ENCODE results near the gene ACYP2.

Gene ACYP2

DNA sequence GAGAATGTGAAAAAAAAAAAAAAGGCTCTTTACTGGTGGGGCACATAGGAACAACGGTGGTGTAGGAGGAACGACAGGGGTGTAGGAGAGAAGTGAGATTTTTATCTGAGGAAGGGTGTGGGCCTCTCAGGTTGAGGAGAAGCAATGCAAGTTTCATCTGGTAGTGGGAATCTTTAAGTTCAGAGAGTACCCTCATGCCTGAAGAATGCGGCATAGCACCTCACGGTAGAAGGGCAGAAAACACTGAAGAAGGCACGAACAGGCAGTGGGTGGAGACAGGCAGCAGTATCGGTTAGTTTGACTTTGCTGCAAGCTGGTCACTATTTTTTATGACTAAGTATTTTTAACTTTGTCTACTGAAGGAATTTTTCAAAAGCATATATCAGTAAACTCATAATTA, 192.8 kb downstream of the ACYP2 start:
- no peak overlapping the region for H3K4me3 ChIP-seq (ENCODE audit: low read depth, low read length)
- no peak overlapping the region for H3K27ac ChIP-seq
- DNase-seq: no peak
- H3K36me3 ChIP-seq: no peaks in the 10 kb centered on the region
- H3K27me3 ChIP-seq (ENCODE audit: insufficient read depth, low read depth, severe bottlenecking): no peaks in the 10 kb centered on the region
- no peaks in the 10 kb centered on the region for H3K9me3 ChIP-seq (ENCODE audit: severe bottlenecking)
- no peak for TF ChIP-seq CTCF (IDR thresholded peaks at IDR 0.05; ENCODE audit: low read depth, low read length)

- no peak overlapping the region for H3K4me3 ChIP-seq (ENCODE audit: low read depth, low read length)
- no peak for DNase-seq
- H3K9me3 ChIP-seq (ENCODE audit: severe bottlenecking): no peaks in the 10 kb centered on the region
- no peaks in the 10 kb centered on the region for H3K27me3 ChIP-seq (ENCODE audit: insufficient read depth, low read depth, severe bottlenecking)
- no peaks in the 10 kb centered on the region for H3K36me3 ChIP-seq
- H3K27ac ChIP-seq: no peak overlapping the region
- TF ChIP-seq CTCF (IDR thresholded peaks at IDR 0.05; ENCODE audit: low read depth, low read length): no peak
These were observed 193.4 kb downstream of the ACYP2 start for GRCh38 chr2:54308782-54309181.

DNA sequence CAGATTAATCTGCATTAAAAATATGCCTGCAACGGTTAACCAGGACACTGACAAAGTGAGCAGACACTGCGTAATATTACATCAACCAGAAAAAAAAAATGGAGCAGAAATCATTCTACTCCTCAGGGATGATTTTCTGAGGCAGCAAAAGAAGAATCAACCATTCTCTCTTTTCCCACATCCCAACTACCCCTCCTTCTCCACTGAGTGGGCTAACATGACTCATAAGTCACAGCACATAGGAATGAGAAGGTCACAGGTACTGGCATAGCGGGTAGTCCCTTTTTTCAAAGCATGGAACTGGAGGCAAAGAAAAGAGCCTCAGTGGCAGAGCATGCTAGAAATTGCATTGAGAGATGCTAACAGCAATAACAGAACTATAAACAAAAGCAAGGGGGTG, 194.9 kb downstream of the ACYP2 start:
- no peak overlapping the region for H3K27ac ChIP-seq
- H3K9me3 ChIP-seq (ENCODE audit: severe bottlenecking): no peaks in the 10 kb centered on the region
- H3K27me3 ChIP-seq (ENCODE audit: insufficient read depth, low read depth, severe bottlenecking): no peaks in the 10 kb centered on the region
- DNase-seq: no peak
- no peaks in the 10 kb centered on the region for H3K36me3 ChIP-seq
- no peak overlapping the region for H3K4me3 ChIP-seq (ENCODE audit: low read depth, low read length)
- TF ChIP-seq CTCF (IDR thresholded peaks at IDR 0.05; ENCODE audit: low read depth, low read length): no peak

GRCh38 chr2:54310961-54311360, 195.5 kb downstream of the ACYP2 start:
- Histone ChIP-seq H3K36me3 (no peaks in the 10 kb centered on the region), H3K4me3 (ENCODE audit: low read depth, low read length) (no peak overlapping the region), H3K9me3 (ENCODE audit: severe bottlenecking) (no peaks in the 10 kb centered on the region), H3K27me3 (ENCODE audit: insufficient read depth, low read depth, severe bottlenecking) (no peaks in the 10 kb centered on the region), H3K27ac (no peak overlapping the region)
- no peak for DNase-seq
- no peak for TF ChIP-seq CTCF (IDR thresholded peaks at IDR 0.05; ENCODE audit: low read depth, low read length)

DNA sequence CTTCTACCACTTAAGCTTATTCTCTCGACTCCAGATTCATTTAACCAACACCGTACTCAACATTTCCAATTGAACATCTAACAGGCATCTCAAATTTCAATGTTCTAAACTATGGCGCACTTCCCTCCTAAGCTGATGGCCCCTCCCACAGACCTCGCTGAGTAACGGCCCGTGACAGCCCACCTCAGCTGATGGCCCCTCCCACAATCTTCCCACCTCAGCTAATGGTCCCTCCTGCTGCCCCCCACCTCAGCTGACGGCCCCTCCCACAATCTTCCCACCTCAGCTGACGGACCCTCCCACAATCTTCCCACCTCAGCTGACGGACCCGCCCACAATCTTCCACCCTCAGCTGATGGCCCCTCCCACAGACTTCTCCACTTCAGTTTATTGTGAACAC, 197.7 kb downstream of the ACYP2 start:
- no peak for TF ChIP-seq CTCF (IDR thresholded peaks at IDR 0.05; ENCODE audit: low read depth, low read length)
- Histone ChIP-seq H3K27ac (no peak overlapping the region), H3K27me3 (ENCODE audit: insufficient read depth, low read depth, severe bottlenecking) (no peaks in the 10 kb centered on the region), H3K36me3 (no peaks in the 10 kb centered on the region), H3K4me3 (ENCODE audit: low read depth, low read length) (no peak overlapping the region), H3K9me3 (ENCODE audit: severe bottlenecking) (peaks cover 3% of the 10 kb centered on the region)
- no peak for DNase-seq

- H3K4me3 ChIP-seq (ENCODE audit: low read depth, low read length): no peak overlapping the region
- H3K27me3 ChIP-seq (ENCODE audit: insufficient read depth, low read depth, severe bottlenecking): no peaks in the 10 kb centered on the region
- no peaks in the 10 kb centered on the region for H3K36me3 ChIP-seq
- no peak for TF ChIP-seq CTCF (IDR thresholded peaks at IDR 0.05; ENCODE audit: low read depth, low read length)
- peaks cover 6% of the 10 kb centered on the region for H3K9me3 ChIP-seq (ENCODE audit: severe bottlenecking)
- no peak overlapping the region for H3K27ac ChIP-seq
- DNase-seq: no peak
These were observed 202.6 kb downstream of the ACYP2 start for GRCh38 chr2:54317973-54318372.

Data from WERI-Rb-1 (cell line).